Esophagus mucosa (tissue), 1 donor: ENCODE measurements around the gene FHDC1. TPM values are rescaled to one million over a fixed set of nuclear protein-coding genes. Genes with fewer than 3 reads are reported as not detected.
"Not testable (repeated sequence)": the region's sequence is repeated elsewhere in the genome, so short reads cannot be mapped to it uniquely, and the experiment has no call there.

Experiments
- ATAC-seq: fragments of 200-7000 bp; cut with Tn5 transposase; one replicate; pipeline ENCODE4 v1.9.1; 2020
- total RNA-seq: library from RNA; stranded (reverse); gene quantifications from one replicate; pipeline ENCODE4 v1.2.4, GENCODE V29; 2023
- donor health status: DM: yes; HTN: yes; CAD: no.

FHDC1 gene
- total RNA-seq: 5.9 TPM

- ATAC-seq: peak; percentile 91
Observed at GRCh38 chr4:152935631-152936445, at the start of gene FHDC1. Gene FHDC1 (plus strand): TSS chr4:152936323. CDS start chr4:152943058, 6,735 bp downstream.

- no peak for ATAC-seq
Observed at GRCh38 chr4:152887981-152888380, 48.1 kb upstream of the FHDC1 start.

GRCh38 chr4:152892974-152893373 lies 43.1 kb upstream of the FHDC1 start:
- no peak for ATAC-seq

- ATAC-seq: peak; percentile 88
Observed at GRCh38 chr4:152894673-152895072, 41.5 kb upstream of the FHDC1 start.

- ATAC-seq: no peak
Observed at GRCh38 chr4:152896811-152897210, 39.3 kb upstream of the FHDC1 start.

GRCh38 chr4:152898133-152898532 lies 38.0 kb upstream of the FHDC1 start:
- ATAC-seq: not testable (repeated sequence)

GRCh38 chr4:152898606-152899005 lies 37.5 kb upstream of the FHDC1 start:
- no peak for ATAC-seq

- ATAC-seq: no peak
Observed at GRCh38 chr4:152900395-152900794, 35.7 kb upstream of the FHDC1 start.

- ATAC-seq: no peak
Observed at GRCh38 chr4:152901205-152901604, 34.9 kb upstream of the FHDC1 start.

- no peak for ATAC-seq
Observed at GRCh38 chr4:152903658-152904057, 32.5 kb upstream of the FHDC1 start.

- ATAC-seq: no peak
Observed at GRCh38 chr4:152909901-152910300, 26.2 kb upstream of the FHDC1 start.

GRCh38 chr4:152910521-152910920 lies 25.6 kb upstream of the FHDC1 start:
- ATAC-seq: no peak

GRCh38 chr4:152917543-152918395 lies 18.4 kb upstream of the FHDC1 start:
- no peak for ATAC-seq

- no peak for ATAC-seq
Observed at GRCh38 chr4:152919826-152920225, 16.3 kb upstream of the FHDC1 start.

- no peak for ATAC-seq
Observed at GRCh38 chr4:152920768-152921167, 15.4 kb upstream of the FHDC1 start.

GRCh38 chr4:152921284-152921683 lies 14.8 kb upstream of the FHDC1 start:
- no peak for ATAC-seq

- no peak for ATAC-seq
Observed at GRCh38 chr4:152925851-152926250, 10.3 kb upstream of the FHDC1 start.

- ATAC-seq: no peak
Observed at GRCh38 chr4:152926959-152927358, 9.2 kb upstream of the FHDC1 start.

- no peak for ATAC-seq
Observed at GRCh38 chr4:152927737-152928136, 8.4 kb upstream of the FHDC1 start.

- no peak for ATAC-seq
Observed at GRCh38 chr4:152928286-152928685, 7.8 kb upstream of the FHDC1 start.

GRCh38 chr4:152929888-152930287 lies 6.2 kb upstream of the FHDC1 start:
- no peak for ATAC-seq

GRCh38 chr4:152935143-152935542 lies 980 bp upstream of the FHDC1 start:
- ATAC-seq: peak; percentile 59

GRCh38 chr4:152936446-152937335 lies 568 bp downstream of the FHDC1 start:
- peak; percentile 31 for ATAC-seq
